Retinal pigment epithelial cell (primary cell): ENCODE results near the gene HNRNPC.
"Not testable (repeated sequence)": the region's sequence is repeated elsewhere in the genome, so short reads cannot be mapped to it uniquely, and the experiment has no call there.

Source experiments
- DNase-seq: peaks from one replicate; pipeline ENCODE4 v3.0.0-alpha.2; 2010; ENCODE audit warnings: low read depth
- H3K4me3 ChIP-seq: 2 replicates; pipeline ENCODE4 v1.5.1; 2011; ENCODE audit warnings: mild to moderate bottlenecking, low read length, control low read depth, moderate library complexity
- TF ChIP-seq, protein P1 (sequence below): conservative IDR thresholded peaks from 2 replicates; pipeline ENCODE4 v1.5.1; 2011; ENCODE audit warnings: low read depth, low read length, control low read depth, inconsistent platforms

Gene HNRNPC

DNA sequence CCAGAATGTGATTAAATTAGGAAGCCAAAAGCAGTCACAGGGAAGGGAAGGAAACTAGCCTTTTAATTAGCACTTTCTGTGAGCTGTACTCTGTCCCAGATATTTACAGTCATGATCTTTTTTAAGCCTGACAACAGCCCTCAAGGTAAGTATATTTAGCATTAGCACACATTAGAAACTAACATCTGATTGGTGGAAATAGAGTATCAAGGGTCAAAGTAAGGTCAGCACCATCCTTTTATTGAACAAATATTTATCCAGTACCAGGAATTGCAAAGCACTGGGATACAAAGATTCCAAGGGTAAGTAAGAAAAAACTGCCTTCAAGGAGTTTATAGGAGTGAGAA, 38.9 kb upstream of the HNRNPC start:
- TF ChIP-seq, protein P1, sequence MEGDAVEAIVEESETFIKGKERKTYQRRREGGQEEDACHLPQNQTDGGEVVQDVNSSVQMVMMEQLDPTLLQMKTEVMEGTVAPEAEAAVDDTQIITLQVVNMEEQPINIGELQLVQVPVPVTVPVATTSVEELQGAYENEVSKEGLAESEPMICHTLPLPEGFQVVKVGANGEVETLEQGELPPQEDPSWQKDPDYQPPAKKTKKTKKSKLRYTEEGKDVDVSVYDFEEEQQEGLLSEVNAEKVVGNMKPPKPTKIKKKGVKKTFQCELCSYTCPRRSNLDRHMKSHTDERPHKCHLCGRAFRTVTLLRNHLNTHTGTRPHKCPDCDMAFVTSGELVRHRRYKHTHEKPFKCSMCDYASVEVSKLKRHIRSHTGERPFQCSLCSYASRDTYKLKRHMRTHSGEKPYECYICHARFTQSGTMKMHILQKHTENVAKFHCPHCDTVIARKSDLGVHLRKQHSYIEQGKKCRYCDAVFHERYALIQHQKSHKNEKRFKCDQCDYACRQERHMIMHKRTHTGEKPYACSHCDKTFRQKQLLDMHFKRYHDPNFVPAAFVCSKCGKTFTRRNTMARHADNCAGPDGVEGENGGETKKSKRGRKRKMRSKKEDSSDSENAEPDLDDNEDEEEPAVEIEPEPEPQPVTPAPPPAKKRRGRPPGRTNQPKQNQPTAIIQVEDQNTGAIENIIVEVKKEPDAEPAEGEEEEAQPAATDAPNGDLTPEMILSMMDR: no peak
- peak overlapping the region; percentile 45 for H3K4me3 ChIP-seq
- DNase-seq: peak; percentile 4

DNA sequence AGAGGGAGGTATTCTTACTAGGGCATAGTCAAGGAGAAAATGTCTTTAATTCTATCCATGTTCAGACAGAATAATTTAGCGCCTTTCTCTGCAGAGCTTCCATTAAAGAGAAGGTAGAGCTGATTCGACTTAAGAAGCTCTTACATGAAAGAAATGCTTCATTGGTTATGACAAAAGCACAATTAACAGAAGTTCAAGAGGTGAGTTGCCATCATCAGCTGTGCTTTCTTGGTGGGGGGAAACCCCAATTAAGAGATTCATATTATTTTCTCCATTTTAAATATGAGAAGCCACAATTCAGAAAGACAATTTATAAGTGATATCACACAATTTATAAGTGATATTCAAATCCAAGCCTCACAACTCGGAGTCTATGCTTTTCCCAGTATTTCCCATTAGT, 38.4 kb upstream of the HNRNPC start:
- DNase-seq: no peak
- H3K4me3 ChIP-seq: no peak overlapping the region
- TF ChIP-seq, protein P1: no peak

- H3K4me3 ChIP-seq, DNase-seq: not testable (repeated sequence)
Observed at GRCh38 chr14:21302836-21303140, 33.5 kb upstream of the HNRNPC start.

- no peak for DNase-seq
- no peak overlapping the region for H3K4me3 ChIP-seq
- TF ChIP-seq, protein P1: no peak
Observed at GRCh38 chr14:21302013-21302835, 33.0 kb upstream of the HNRNPC start.

DNA sequence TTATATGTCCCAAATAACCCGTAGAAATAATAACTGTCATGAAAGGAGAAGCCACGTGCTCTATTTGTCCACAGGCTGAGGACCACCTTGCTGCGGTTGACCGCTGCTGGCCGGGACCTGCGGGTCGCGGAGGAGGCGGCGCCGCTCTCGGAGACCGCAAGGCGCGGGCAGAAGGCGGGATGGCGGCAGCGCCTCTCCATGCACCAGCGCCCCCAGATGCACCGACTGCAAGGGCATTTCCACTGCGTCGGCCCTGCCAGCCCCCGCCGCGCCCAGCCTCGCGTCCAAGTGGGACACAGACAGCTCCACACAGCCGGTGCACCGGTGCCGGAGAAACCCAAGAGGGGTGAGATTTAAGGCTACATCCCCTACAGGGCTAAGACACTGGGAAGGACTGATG, 31.6 kb upstream of the HNRNPC start:
- H3K4me3 ChIP-seq: peak overlapping the region; percentile 52
- DNase-seq: no peak
- TF ChIP-seq, protein P1: no peak

DNA sequence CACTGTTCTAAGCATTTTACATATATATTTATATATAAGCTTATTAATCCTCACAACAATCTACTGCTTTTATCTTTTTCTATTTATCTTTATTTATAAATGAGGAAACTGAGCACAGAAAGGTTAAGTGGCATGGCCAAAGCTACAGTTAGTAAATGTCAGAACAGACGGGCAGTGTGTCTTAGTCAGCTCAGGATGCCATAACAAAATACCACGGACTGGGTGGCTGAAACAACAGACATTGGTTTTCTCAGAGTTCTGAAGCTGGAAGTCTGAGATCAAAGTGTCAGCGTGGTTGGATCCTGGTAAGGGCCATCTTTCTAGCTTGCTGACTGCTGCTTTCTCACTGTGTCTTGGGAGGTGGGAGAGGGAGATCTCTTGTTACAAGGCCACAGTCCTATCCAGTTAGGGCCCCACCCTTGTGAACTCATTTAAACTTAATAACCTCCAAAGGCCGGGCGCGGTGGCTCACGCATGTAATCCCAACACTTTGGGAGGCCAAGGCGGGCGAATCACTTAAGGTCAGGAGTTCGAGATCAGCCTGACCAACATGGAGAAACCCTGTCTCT, 30.4 kb upstream of the HNRNPC start:
- H3K4me3 ChIP-seq: no peak overlapping the region
- DNase-seq: no peak
- TF ChIP-seq, protein P1: no peak

DNA sequence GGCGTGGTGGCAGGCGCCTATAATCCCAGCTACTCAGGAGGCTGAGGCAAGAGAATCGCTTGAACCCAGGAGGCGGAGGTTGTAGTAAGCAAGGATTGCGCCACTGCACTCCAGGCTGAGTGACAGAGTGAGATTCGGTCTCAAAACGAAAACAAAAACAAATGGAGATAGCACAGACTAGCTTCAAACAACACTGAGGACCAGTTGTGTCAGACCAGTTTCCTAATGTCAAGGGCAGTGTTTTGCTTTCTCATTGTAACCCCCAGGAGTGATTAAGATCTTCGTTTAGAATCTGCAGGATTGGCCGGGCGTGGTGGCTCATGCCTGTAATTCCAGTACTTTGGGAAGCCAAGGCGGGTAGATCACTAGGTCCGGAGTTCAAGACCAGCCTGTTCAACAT, 29.1 kb upstream of the HNRNPC start:
- TF ChIP-seq, protein P1: no peak
- no peak overlapping the region for H3K4me3 ChIP-seq
- DNase-seq: no peak

DNA sequence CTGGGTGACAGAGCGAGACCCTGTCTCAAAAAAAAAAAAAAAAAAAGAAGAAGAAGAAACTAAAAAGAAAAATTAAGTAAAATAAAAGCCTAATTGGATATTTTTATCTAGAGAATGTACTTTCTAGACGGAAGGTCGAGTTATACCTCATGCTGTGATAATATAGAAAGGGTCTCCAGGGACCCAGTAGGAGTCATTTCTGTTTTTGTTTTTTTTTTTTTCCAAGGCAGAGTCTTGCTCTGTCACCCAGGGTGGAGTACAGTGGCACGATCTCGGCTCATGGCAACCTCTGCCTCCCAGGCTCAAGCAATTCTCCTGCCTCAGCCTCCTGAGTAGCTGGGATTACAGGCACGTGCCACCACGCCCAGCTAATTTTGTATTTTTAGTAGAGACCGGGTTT, 24.8 kb upstream of the HNRNPC start:
- H3K4me3 ChIP-seq, DNase-seq: not testable (repeated sequence)
